ENCODE results near the gene LTO1. TPM values are rescaled to one million over a fixed set of nuclear protein-coding genes. Genes with fewer than 3 reads are reported as not detected.

LTO1 gene
- total and polyA plus RNA-seq, 10 of the 15 experiments (the other 5 are each of a cell fraction or from before 2014, with no cell fraction given) = 2.6 to 27.5 (median 14.4) TPM

DNA sequence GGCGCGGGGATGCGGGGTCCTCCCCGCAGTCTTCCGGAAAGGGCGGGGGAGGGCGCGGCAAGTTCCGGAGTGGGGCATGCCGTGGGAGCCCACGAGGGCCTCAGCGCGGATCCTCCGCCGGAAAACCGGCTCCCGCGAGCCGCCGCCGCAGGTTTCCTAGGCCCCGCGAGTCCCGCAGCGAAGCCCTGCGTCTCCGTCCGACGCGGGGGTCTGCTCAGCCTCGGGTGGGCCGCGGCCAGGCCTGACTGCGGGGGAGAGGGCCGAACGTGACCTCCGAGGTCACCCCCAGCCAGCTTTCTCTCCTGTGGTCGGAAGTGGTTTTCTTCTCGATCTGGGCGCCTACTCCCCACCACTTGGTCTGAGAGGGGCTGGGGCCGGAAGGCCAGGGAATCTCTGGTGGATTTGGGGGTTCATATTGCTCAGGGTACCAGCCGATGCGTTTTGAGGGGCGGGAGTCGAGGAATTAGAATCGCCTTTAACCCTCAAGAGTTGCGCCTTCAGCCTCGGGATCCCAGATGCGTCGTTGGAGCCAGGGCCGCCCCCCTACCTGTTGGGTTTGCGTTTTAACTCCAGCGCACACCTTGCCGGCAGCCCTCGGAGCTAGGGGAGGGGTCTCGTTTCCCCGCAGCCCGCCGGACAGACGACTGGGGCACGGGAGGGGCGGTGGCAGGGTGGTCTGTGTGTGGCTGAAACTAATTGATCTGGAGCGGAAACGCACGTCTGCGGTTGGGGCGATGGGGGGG lies 37.8 kb downstream of the LTO1 start:
- intact Hi-C loops (cut with micrococcal nuclease; ENCODE audit: unreplicated experiment) (no loop called here), in situ Hi-C loops (cut with MboI) (no loop called here)
- no peak overlapping the region for H2AFZ ChIP-seq (ENCODE audit: control insufficient read depth, low read depth, low read length)
- no peak overlapping the region for H3K9ac ChIP-seq (ENCODE audit: control insufficient read depth, insufficient read depth, low read length)
- TF ChIP-seq BHLHE40 (IDR thresholded peaks at IDR 0.05; ENCODE audit: borderline replicate concordance in 1 of 2, low read depth in 2 of 2, low read length in 1 of 2) = no peak
- TF ChIP-seq SKIL (IDR thresholded peaks at IDR 0.05; ENCODE audit: low read depth, poor library complexity, severe bottlenecking) = no peak
- TF ChIP-seq CHD4 (IDR thresholded peaks at IDR 0.05) = no peak
- TF ChIP-seq SIN3A (IDR thresholded peaks at IDR 0.05; ENCODE audit: low read depth, low read length) = no peak
- no peak for TF ChIP-seq ZNF274 (IDR thresholded peaks at IDR 0.05; ENCODE audit: insufficient read depth, insufficient read length)
- BruUV-seq (replicated peaks) = no TSS peak
- H4K20me1 ChIP-seq (ENCODE audit: control insufficient read depth, insufficient read depth) = no peaks in the 10 kb centered on the region
- WGBS (ENCODE audit: insufficient coverage, insufficient replicate concordance, low lambda C conversion rate, missing lambda C conversion rate) = 11% methylated on average over 56 of the region's 67 CpGs
- H3K36me3 ChIP-seq (ENCODE audit: control insufficient read depth in 2 of 2, insufficient read depth in 2 of 2, low read length in 1 of 2) = no peaks in the 10 kb centered on the region; a peak in 1 of 4 replicates
- RAD21 ChIA-PET (ENCODE audit: unreplicated experiment) = no interaction called here
- H3K79me2 ChIP-seq (ENCODE audit: control insufficient read depth, insufficient read depth, low read length) = no peaks in the 10 kb centered on the region
- FAIRE-seq (no peak), ATAC-seq (no peak), DNase-seq (ENCODE audit: low read depth, low spot score) (no peak)
- POLR2A ChIA-PET = no interaction called here
- H3K4me2 ChIP-seq (ENCODE audit: control insufficient read depth, insufficient read depth) = no peak overlapping the region
- no peaks in the 10 kb centered on the region for H3K9me3 ChIP-seq (replicated peaks; ENCODE audit: control insufficient read depth, insufficient read depth, low read length)
- H3K27me3 ChIP-seq (replicated peaks in 1 of 2; ENCODE audit: control insufficient read depth in 2 of 2, insufficient read depth in 2 of 2, low read length in 1 of 2) = peaks cover 21 to 40% of the 10 kb centered on the region in 2 experiments
- CTCF ChIA-PET = no interaction called here
- peaks cover 21% of the 10 kb centered on the region for H3K4me1 ChIP-seq (ENCODE audit: control insufficient read depth, insufficient read depth, low read length)
- no peak overlapping the region for H3K27ac ChIP-seq (ENCODE audit: control insufficient read depth, insufficient read depth)
- H3K4me3 ChIP-seq = no peak overlapping the region
- SMC1A ChIA-PET (ENCODE audit: uncharacterized antibody, unreplicated experiment) = no interaction called here
